Neutrophil (primary cell): Measurements from ENCODE around the gene DNM1.
A peak's percentile ranks its signal among the peaks of the same experiment; 100 is the strongest.

Source experiments
- H3K27ac ChIP-seq: fragments of 200-600 bp; sonication (generic); 2 replicates; pipeline ENCODE4 v1.5.1; 2016; ENCODE audit warnings: mild to moderate bottlenecking, moderate library complexity
- H3K27me3 ChIP-seq: fragments of 200-600 bp; sonication (generic); 2 replicates; pipeline ENCODE4 v1.6.0; 2016; ENCODE audit warnings: mild to moderate bottlenecking
- H3K36me3 ChIP-seq: fragments of 200-600 bp; sonication (generic); 2 replicates; pipeline ENCODE4 v1.5.1; 2017
- H3K4me1 ChIP-seq, 2 experiments: fragments of 200-600 bp in 1 of 2; sonication (generic) in 1 of 2; 1 replicate in 1 of 2; 2 replicates in 1 of 2; pipeline versions ENCODE4 v1.5.1 to v1.6.1; 2013 to 2016; ENCODE audit warnings: low read depth in 1 of 2, low read length in 1 of 2, mild to moderate bottlenecking in 1 of 2, moderate library complexity in 1 of 2; ENCODE audit not compliant: control insufficient read depth in 1 of 2, insufficient read depth in 1 of 2
- H3K4me3 ChIP-seq, 2 experiments: fragments of 200-600 bp in 1 of 2; sonication (generic) in 1 of 2; 1 replicate in 1 of 2; 2 replicates in 1 of 2; pipeline ENCODE4 v1.5.1; 2013 to 2016; ENCODE audit warnings: low read depth in 1 of 2, low read length in 1 of 2, mild to moderate bottlenecking in 1 of 2, moderate library complexity in 1 of 2
- H3K9me3 ChIP-seq: fragments of 200-600 bp; sonication (generic); 2 replicates; pipeline ENCODE4 v1.5.1; 2016
- TF ChIP-seq, protein P1 (sequence below): fragments of 200-600 bp; sonication (generic); IDR thresholded peaks from 2 replicates; pipeline ENCODE4 v1.5.1; 2016; ENCODE audit warnings: antibody characterized with exemption

Gene DNM1

DNA sequence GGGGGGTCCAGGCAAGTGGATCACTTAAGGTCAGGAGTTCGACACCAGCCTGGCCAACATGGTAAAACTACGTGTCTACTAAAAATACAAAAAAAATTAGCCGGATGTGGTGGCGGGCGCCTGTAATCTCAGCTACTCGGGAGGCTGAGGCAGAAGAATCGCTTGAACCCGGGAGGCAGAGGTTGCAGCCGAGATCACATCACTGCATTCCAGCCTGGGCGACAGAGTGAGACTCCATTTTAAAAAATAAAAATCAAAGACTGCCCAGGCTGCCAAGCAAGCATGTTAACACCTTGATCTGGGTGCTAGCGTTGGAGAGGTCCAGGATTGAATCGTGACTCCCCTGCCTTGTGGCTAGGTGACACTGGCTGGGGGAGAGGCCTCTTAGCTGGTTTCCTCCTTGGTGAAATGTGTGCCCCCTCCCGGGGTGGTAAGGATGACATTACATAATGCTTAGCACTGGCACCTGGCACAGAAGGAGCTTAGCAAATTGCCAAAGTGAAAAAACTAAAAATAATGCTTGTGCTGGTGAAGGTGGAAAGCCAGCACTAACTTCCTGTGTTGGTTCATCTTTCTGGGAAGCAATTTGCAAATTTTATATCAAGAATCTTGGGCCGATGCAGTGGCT lies 9.6 kb upstream of the DNM1 start:
- Histone ChIP-seq H3K4me3 (no peak overlapping the region), H3K9me3 (no peaks in the 10 kb centered on the region), H3K4me1 (peaks cover 26 to 30% of the 10 kb centered on the region in 2 experiments), H3K27me3 (peaks cover 25% of the 10 kb centered on the region), H3K36me3 (peaks cover 4% of the 10 kb centered on the region), H3K27ac (no peak overlapping the region)
- TF ChIP-seq, protein P1, sequence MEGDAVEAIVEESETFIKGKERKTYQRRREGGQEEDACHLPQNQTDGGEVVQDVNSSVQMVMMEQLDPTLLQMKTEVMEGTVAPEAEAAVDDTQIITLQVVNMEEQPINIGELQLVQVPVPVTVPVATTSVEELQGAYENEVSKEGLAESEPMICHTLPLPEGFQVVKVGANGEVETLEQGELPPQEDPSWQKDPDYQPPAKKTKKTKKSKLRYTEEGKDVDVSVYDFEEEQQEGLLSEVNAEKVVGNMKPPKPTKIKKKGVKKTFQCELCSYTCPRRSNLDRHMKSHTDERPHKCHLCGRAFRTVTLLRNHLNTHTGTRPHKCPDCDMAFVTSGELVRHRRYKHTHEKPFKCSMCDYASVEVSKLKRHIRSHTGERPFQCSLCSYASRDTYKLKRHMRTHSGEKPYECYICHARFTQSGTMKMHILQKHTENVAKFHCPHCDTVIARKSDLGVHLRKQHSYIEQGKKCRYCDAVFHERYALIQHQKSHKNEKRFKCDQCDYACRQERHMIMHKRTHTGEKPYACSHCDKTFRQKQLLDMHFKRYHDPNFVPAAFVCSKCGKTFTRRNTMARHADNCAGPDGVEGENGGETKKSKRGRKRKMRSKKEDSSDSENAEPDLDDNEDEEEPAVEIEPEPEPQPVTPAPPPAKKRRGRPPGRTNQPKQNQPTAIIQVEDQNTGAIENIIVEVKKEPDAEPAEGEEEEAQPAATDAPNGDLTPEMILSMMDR = no peak

DNA sequence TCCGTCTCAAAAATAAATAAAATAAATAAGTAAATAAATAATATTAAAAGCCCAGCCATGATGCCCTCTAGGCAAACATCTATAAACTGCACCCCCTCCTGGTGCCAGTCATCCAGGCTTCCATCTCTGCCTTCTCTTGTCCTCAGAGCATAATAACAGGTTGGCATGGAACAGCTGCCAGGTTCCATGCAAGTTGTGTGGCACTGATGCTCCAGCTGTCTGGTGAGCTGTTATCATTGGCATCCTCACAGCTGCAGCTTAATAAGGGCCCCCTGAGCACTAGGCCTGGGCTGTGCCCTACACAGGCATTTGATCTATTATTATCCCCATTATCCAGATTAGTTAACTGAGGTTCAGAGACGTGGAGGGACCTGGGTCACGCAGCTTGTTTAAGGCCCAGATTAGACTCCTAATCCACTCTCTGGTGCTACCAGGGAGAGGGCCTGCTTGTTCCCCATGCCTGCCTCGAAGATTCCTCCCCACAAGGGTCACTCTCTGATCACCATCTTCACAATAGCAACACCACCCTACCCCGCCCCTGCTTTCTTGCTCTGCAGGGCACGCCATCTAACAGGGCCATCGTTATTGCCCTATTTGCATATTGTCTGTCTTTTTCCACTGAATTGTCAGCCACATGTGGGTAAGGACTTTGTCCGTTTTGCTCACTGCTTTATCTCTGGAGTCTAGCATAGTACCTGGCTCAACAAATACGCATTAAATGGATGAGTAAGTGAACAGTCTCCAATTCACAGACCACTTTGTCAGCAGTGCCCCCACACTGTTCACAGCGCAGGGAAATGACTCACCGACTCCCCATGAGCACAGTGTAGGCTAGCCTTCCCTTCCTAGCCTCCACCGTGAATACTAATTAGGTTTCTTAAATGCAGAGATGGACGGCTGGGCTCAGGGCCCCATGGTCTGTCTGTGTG lies 1.5 kb upstream of the DNM1 start:
- Histone ChIP-seq H3K27me3 (peaks cover 36% of the 10 kb centered on the region), H3K27ac (no peak overlapping the region), H3K36me3 (no peaks in the 10 kb centered on the region), H3K9me3 (no peaks in the 10 kb centered on the region), H3K4me1 (peaks cover 15% of the 10 kb centered on the region in 2 experiments), H3K4me3 (no peak overlapping the region)
- TF ChIP-seq, protein P1 = no peak

GRCh38 chr9:128202648-128203023 lies 543 bp upstream of the DNM1 start:
- Histone ChIP-seq H3K27me3 (peaks cover 40% of the 10 kb centered on the region), H3K4me1 (peaks cover 15% of the 10 kb centered on the region in 2 experiments), H3K4me3 (peak overlapping the region; percentile 59 to 73), H3K36me3 (no peaks in the 10 kb centered on the region), H3K9me3 (no peaks in the 10 kb centered on the region), H3K27ac (no peak overlapping the region)
- TF ChIP-seq, protein P1 = no peak

DNA sequence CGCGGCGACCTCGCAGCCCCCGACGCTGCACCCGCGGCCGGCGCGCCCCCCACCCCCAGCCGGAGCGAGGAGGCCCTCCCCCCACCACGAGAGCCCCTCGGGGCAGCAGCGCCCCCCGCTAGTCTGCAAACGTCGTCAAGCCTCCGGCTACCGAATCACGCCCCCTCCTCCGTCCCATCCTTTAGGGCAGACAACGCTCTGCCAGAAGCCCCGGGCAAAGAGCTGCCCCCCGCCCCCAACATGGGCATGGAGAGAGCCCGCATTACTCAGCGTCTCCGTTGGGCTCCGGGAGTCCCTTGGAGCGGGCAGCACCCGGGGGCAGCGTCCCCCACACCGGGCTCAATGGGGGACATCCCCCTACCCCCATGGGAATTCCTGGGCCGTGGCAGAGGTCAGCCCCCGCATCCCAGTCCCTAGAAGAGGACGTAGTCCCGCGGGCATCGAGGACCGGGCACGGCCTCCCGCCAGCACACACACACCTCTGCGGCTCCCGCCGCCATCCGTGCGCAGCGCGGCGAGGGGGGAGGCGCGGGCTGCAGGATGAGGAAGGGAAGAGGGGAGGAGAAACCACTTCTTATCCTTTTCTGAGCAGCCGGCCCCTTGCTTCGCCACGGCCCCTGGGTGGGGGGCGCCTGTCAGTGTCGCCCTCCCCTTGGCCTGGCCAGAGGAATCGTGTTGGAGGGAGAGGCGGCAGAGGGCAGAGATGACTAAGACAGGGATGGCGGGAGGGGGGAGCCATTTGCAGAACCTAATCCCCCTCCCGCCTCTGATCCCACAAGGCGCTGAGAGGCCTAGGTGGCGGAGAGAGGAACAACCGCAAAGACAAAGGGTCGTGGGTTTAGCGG lies 750 bp downstream of the DNM1 start:
- TF ChIP-seq, protein P1 = no peak
- Histone ChIP-seq H3K27ac (no peak overlapping the region), H3K4me3 (peak overlapping the region; percentile 59 to 73), H3K4me1 (peaks cover 15% of the 10 kb centered on the region in 2 experiments), H3K9me3 (no peaks in the 10 kb centered on the region), H3K27me3 (peaks cover 40% of the 10 kb centered on the region), H3K36me3 (no peaks in the 10 kb centered on the region)

GRCh38 chr9:128204858-128205257 lies 1.7 kb downstream of the DNM1 start:
- Histone ChIP-seq H3K4me1 (peaks cover 15% of the 10 kb centered on the region in 2 experiments), H3K27ac (no peak overlapping the region), H3K36me3 (no peaks in the 10 kb centered on the region), H3K27me3 (peaks cover 40% of the 10 kb centered on the region), H3K4me3 (no peak overlapping the region), H3K9me3 (no peaks in the 10 kb centered on the region)
- TF ChIP-seq, protein P1 = no peak
